Fibroblast of skin of abdomen (primary cell): ENCODE results near the gene DNAJB12. TPM values are rescaled to one million over a fixed set of nuclear protein-coding genes. Genes with fewer than 3 reads are reported as not detected.
"Not testable (repeated sequence)": the region's sequence is repeated elsewhere in the genome, so short reads cannot be mapped to it uniquely, and the experiment has no call there.

Experiments
- DNase-seq: peaks from one replicate; pipeline ENCODE4 v3.0.0-alpha.2; 2013
- polyA plus RNA-seq, 2 experiments: library from polyadenylated mRNA; unstranded; fragments of 120-200 nt; gene quantifications; one replicate each; pipeline ENCODE4 v1.2.1, GENCODE V29; 2013; ENCODE audit not compliant: insufficient read length in 2 of 2

DNAJB12 gene
- polyA plus RNA-seq (2013, experiment 1 of 2; ENCODE audit: insufficient read length): 27.5 TPM
- 28.8 TPM for polyA plus RNA-seq (2013, experiment 2 of 2; ENCODE audit: insufficient read length)

GRCh38 chr10:72354356-72355213 lies at the start of gene DNAJB12:
Gene DNAJB12, minus strand, starts transcription at chr10:72354919. Its CDS starts 22 bp downstream, at chr10:72354897.
- peak; percentile 97 for DNase-seq

GRCh38 chr10:72395581-72395980 lies 40.9 kb upstream of the DNAJB12 start:
- DNase-seq: not testable (repeated sequence)

- no peak for DNase-seq
Measured at GRCh38 chr10:72392571-72392970, 37.9 kb upstream of the DNAJB12 start.

GRCh38 chr10:72390764-72391163 lies 36.0 kb upstream of the DNAJB12 start:
- no peak for DNase-seq

- DNase-seq: no peak
Measured at GRCh38 chr10:72389716-72390115, 35.0 kb upstream of the DNAJB12 start.

GRCh38 chr10:72389014-72389413 lies 34.3 kb upstream of the DNAJB12 start:
- DNase-seq: no peak

GRCh38 chr10:72388062-72388461 lies 33.3 kb upstream of the DNAJB12 start:
- DNase-seq: no peak

GRCh38 chr10:72386916-72387586 lies 32.3 kb upstream of the DNAJB12 start:
- DNase-seq: no peak

- DNase-seq: no peak
Measured at GRCh38 chr10:72385724-72386123, 31.0 kb upstream of the DNAJB12 start.

GRCh38 chr10:72384982-72385381 lies 30.3 kb upstream of the DNAJB12 start:
- not testable (repeated sequence) for DNase-seq

GRCh38 chr10:72379776-72380175 lies 25.1 kb upstream of the DNAJB12 start:
- no peak for DNase-seq

- no peak for DNase-seq
Measured at GRCh38 chr10:72379062-72379461, 24.3 kb upstream of the DNAJB12 start.

- DNase-seq: no peak
Measured at GRCh38 chr10:72375585-72375984, 20.9 kb upstream of the DNAJB12 start.

GRCh38 chr10:72375173-72375572 lies 20.5 kb upstream of the DNAJB12 start:
- peak; percentile 22 for DNase-seq

GRCh38 chr10:72370201-72370722 lies 15.5 kb upstream of the DNAJB12 start:
- no peak for DNase-seq

- no peak for DNase-seq
Measured at GRCh38 chr10:72367301-72367960, 12.7 kb upstream of the DNAJB12 start.

- no peak for DNase-seq
Measured at GRCh38 chr10:72365106-72365895, 10.6 kb upstream of the DNAJB12 start.

GRCh38 chr10:72364239-72364777 lies 9.6 kb upstream of the DNAJB12 start:
- peak; percentile 92 for DNase-seq

GRCh38 chr10:72356987-72357386 lies 2.3 kb upstream of the DNAJB12 start:
- DNase-seq: no peak

GRCh38 chr10:72356115-72356514 lies 1.4 kb upstream of the DNAJB12 start:
- no peak for DNase-seq

- no peak for DNase-seq
Measured at GRCh38 chr10:72355214-72355555, 466 bp upstream of the DNAJB12 start.

GRCh38 chr10:72353965-72354355 lies 759 bp downstream of the DNAJB12 start:
- DNase-seq: no peak
